AG09319 (cell line): Measurements from ENCODE around the gene LCN1.

Experiments
- DNase-seq: peaks from one replicate; pipeline ENCODE4 v3.0.0-alpha.2; 2010; ENCODE audit warnings: low read depth; ENCODE audit errors: extremely low read depth
- TF ChIP-seq, protein P1 (sequence below): IDR thresholded peaks from 2 replicates; pipeline ENCODE4 v1.5.1; 2011; ENCODE audit warnings: low read depth, mild to moderate bottlenecking, inconsistent platforms, low read length, moderate library complexity

Gene LCN1

DNA sequence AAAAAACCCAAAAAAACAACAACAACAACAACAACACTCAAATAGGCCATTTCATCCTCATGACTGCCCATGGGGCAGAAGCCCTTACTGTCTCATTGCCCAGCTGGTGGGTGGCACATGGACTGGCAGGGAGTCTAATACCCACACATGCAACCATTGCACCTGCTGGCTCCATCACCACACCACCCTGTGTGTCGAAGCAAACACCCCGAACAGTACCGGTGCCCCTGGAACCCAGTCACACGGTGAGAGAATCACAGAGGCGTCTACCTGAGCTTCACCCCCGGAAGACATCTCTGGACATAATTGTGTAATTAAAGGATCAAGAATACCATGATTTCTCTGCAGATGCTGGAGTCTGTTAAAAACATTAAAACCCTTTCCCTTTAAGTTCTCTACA, 46.8 kb downstream of the LCN1 start:
- TF ChIP-seq, protein P1, sequence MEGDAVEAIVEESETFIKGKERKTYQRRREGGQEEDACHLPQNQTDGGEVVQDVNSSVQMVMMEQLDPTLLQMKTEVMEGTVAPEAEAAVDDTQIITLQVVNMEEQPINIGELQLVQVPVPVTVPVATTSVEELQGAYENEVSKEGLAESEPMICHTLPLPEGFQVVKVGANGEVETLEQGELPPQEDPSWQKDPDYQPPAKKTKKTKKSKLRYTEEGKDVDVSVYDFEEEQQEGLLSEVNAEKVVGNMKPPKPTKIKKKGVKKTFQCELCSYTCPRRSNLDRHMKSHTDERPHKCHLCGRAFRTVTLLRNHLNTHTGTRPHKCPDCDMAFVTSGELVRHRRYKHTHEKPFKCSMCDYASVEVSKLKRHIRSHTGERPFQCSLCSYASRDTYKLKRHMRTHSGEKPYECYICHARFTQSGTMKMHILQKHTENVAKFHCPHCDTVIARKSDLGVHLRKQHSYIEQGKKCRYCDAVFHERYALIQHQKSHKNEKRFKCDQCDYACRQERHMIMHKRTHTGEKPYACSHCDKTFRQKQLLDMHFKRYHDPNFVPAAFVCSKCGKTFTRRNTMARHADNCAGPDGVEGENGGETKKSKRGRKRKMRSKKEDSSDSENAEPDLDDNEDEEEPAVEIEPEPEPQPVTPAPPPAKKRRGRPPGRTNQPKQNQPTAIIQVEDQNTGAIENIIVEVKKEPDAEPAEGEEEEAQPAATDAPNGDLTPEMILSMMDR: no peak
- DNase-seq: no peak

DNA sequence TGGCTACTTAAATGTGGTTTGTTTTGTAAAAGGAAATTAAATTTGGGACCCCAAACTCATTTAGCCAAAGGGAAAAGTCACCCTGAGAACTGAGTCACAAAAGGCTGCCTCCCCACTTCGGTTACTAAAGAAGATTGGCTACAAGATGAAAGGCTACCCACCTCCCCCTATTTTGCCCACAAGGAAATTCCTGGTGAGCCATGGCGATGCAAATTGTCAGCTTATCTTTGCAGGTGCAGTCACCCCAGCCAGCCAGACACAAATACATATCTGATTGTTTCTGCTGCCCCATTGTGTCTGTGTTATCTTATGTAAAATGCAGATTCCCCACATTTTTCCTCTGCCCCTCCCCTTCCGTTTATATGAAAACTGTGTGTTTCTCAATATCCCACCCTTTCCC, 49.2 kb downstream of the LCN1 start:
- TF ChIP-seq, protein P1: no peak

DNA sequence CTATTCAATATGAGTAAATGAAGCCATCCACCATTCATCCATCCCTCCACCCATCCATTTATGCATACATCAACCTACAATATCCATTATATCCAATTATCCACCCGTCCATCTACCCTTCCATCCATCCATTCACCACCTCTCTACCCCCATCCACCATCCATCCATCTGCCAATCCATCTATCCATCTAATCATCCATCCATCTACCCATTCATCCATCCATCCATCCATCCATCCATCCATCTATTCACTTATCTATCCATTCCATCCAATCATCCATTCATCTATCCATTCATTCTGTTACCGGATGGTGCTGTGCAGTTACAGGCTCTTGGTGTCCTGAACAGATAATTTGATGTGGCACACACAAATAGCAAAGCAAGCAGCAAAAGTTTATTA, 51.0 kb downstream of the LCN1 start:
- TF ChIP-seq, protein P1: no peak
- no peak for DNase-seq

More for the DNA sequence above, 49.2 kb downstream of the LCN1 start:
- DNase-seq: no peak

DNA sequence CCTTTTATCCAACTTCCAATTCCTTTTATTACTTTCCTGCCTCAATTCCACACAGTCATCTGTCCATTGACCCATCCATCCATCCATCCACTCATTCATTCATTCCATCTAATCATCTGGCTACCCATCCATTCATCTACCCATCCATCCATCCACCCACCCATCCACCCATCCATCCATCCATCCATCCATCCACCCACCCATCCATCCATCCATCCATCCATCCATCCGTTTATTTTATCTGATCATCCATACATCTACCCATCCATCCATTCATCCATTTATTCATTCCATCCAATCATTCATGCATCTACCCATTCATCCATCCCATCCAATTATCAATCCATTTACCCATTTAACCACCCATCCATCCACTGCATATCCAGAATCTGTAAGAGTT, 51.9 kb downstream of the LCN1 start:
- DNase-seq: no peak
- TF ChIP-seq, protein P1: no peak

DNA sequence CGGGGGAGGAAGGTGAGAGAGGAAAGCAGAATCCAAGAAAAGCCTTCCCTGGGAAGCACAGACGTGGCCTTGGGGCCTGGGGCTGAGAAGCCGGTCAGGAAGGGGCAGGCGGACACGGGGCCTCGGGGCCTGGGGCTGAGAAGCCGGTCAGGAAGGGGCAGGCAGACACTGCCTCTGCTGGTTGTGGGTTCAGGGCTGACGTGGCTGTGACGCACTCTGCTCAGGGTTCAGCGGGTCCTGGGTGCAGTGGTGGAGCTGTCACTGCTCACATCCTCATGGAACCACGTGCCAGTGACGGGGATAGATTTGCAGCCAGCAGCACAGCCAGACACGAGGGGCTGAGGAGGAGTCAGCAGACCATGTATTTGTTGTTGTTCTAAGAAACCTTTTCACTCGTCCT, 53.1 kb downstream of the LCN1 start:
- TF ChIP-seq, protein P1: no peak
- no peak for DNase-seq

DNA sequence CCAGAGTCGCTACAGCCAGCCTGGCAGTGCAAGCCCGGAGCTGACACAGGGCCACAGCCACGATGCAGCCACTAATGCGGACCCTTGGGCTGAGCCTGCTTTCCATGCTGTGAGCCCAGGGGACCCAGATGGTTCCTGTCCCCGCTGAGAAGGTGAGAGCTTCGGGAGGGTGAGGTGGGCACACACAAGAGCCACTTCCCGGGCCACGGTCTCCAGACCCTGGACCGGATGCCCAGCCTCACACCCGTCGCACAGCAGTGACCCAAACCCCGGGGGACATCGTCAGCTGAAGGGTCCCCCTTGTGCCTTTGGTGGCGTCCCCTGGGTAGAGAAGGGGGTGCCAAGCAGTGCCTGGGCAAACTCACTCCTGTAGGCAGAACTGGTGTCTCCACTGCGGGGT, 53.7 kb downstream of the LCN1 start:
- TF ChIP-seq, protein P1: no peak
- no peak for DNase-seq
